ENCODE results near the gene MAFB.

Gene MAFB

DNA sequence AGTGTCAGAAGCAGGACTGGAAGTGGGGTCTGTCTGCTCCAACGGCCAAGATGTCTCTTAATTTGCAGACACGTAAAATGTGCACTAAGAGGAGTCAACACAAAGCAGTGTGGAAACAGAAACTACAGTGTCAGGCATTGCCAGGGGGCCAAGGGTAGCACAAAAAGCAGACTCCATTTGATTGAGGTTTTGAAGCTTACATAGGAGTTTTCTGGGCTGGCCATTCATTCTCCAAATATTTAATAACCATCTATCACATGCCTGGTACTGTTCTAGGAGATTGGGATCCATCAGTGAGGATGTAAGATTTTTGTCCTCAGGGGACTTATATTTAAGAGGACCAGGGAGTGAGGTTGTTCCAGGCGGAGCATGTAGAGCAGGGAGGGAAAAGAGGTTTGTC is 29.5 kb downstream of the MAFB start:
- Histone ChIP-seq H3K27ac (ENCODE audit: low read depth, low read length) (no peak overlapping the region), H3K4me3 (ENCODE audit: insufficient read depth, low read length, poor library complexity, severe bottlenecking) (no peak overlapping the region), H3K79me2 (ENCODE audit: insufficient read depth, low read length) (no peaks in the 10 kb centered on the region), H3K27me3 (ENCODE audit: low read length) (no peaks in the 10 kb centered on the region), H3K9me3 (ENCODE audit: insufficient read depth, low read length) (no peaks in the 10 kb centered on the region), H4K20me1 (ENCODE audit: low read depth, low read length) (no peaks in the 10 kb centered on the region), H2AFZ (ENCODE audit: low read depth, low read length, severe bottlenecking) (no peak overlapping the region), H3K9me2 (replicated peaks; ENCODE audit: insufficient read depth, low read length) (no peaks in the 10 kb centered on the region), H3K9ac (ENCODE audit: low read length) (no peak overlapping the region), H3F3A (ENCODE audit: insufficient read depth) (no peaks in the 10 kb centered on the region), H3K4me2 (ENCODE audit: low read depth, low read length, poor library complexity, severe bottlenecking) (no peak overlapping the region), H3K36me3 (ENCODE audit: low read length) (no peaks in the 10 kb centered on the region)
- no peak for TF ChIP-seq EZH2phosphoT487 (conservative IDR thresholded peaks at IDR 0.05; ENCODE audit: low read length)

DNA sequence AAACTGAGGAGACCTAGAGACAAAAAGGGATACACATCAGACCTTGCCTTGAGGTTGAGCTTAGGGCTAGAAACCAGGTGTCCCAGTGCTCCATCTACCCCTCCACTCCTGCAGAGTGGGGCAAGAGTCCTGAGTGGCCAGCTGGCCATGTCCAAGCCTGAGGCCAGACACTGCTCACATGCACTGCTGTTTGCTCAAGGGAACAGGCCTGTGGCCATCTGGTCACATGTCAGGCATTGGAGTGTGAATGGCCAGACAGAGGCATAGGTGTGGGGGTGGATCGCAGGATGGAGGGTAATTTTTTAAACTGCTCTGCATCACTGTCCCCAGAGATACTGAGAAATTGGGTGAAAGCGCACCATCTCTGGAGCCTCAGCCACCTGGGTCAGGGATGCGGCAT is 30.5 kb downstream of the MAFB start:
- H3K79me2 ChIP-seq (ENCODE audit: insufficient read depth, low read length) = no peaks in the 10 kb centered on the region
- no peak overlapping the region for H3K4me3 ChIP-seq (ENCODE audit: insufficient read depth, low read length, poor library complexity, severe bottlenecking)
- H2AFZ ChIP-seq (ENCODE audit: low read depth, low read length, severe bottlenecking) = no peak overlapping the region
- H4K20me1 ChIP-seq (ENCODE audit: low read depth, low read length) = no peaks in the 10 kb centered on the region
- H3K27ac ChIP-seq (ENCODE audit: low read depth, low read length) = no peak overlapping the region
- no peaks in the 10 kb centered on the region for H3K27me3 ChIP-seq (ENCODE audit: low read length)
- no peak overlapping the region for H3K9ac ChIP-seq (ENCODE audit: low read length)
- no peaks in the 10 kb centered on the region for H3K9me2 ChIP-seq (replicated peaks; ENCODE audit: insufficient read depth, low read length)
- no peak overlapping the region for H3K4me2 ChIP-seq (ENCODE audit: low read depth, low read length, poor library complexity, severe bottlenecking)
- H3K36me3 ChIP-seq (ENCODE audit: low read length) = no peaks in the 10 kb centered on the region
- no peaks in the 10 kb centered on the region for H3F3A ChIP-seq (ENCODE audit: insufficient read depth)
- TF ChIP-seq, protein P1, sequence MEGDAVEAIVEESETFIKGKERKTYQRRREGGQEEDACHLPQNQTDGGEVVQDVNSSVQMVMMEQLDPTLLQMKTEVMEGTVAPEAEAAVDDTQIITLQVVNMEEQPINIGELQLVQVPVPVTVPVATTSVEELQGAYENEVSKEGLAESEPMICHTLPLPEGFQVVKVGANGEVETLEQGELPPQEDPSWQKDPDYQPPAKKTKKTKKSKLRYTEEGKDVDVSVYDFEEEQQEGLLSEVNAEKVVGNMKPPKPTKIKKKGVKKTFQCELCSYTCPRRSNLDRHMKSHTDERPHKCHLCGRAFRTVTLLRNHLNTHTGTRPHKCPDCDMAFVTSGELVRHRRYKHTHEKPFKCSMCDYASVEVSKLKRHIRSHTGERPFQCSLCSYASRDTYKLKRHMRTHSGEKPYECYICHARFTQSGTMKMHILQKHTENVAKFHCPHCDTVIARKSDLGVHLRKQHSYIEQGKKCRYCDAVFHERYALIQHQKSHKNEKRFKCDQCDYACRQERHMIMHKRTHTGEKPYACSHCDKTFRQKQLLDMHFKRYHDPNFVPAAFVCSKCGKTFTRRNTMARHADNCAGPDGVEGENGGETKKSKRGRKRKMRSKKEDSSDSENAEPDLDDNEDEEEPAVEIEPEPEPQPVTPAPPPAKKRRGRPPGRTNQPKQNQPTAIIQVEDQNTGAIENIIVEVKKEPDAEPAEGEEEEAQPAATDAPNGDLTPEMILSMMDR (IDR thresholded peaks at IDR 0.05; ENCODE audit: insufficient read depth, low read length, poor library complexity, severe bottlenecking) = no peak
- no peak for TF ChIP-seq EZH2phosphoT487 (conservative IDR thresholded peaks at IDR 0.05; ENCODE audit: low read length)
- H3K9me3 ChIP-seq (ENCODE audit: insufficient read depth, low read length) = no peaks in the 10 kb centered on the region

DNA sequence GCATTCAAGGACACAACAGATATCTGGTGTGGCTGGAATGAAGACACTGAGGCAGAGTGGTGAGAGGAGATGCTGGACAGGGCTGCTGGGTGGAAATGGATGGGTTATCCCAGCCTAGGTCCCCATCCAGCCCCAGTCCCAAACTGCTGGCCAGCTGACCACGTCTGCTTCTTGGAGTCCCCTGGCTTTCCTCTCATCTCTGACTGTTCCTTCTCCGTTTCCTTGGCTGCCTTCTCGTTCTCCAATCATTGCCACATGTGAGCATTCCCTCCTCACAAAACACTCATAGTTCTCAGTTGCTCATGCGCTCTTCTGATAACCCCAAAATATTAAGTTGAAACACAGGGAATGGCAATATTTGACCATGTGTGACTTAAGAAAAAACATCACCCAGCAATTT is 31.5 kb downstream of the MAFB start:
- Histone ChIP-seq H3F3A (ENCODE audit: insufficient read depth) (no peaks in the 10 kb centered on the region), H2AFZ (ENCODE audit: low read depth, low read length, severe bottlenecking) (no peak overlapping the region), H3K4me2 (ENCODE audit: low read depth, low read length, poor library complexity, severe bottlenecking) (no peak overlapping the region), H3K9ac (ENCODE audit: low read length) (no peak overlapping the region), H3K27ac (ENCODE audit: low read depth, low read length) (no peak overlapping the region), H3K27me3 (ENCODE audit: low read length) (no peaks in the 10 kb centered on the region), H3K9me2 (replicated peaks; ENCODE audit: insufficient read depth, low read length) (no peaks in the 10 kb centered on the region), H3K36me3 (ENCODE audit: low read length) (no peaks in the 10 kb centered on the region), H3K79me2 (ENCODE audit: insufficient read depth, low read length) (no peaks in the 10 kb centered on the region), H3K9me3 (ENCODE audit: insufficient read depth, low read length) (no peaks in the 10 kb centered on the region), H4K20me1 (ENCODE audit: low read depth, low read length) (no peaks in the 10 kb centered on the region), H3K4me3 (ENCODE audit: insufficient read depth, low read length, poor library complexity, severe bottlenecking) (no peak overlapping the region)
- TF ChIP-seq, protein P1 (IDR thresholded peaks at IDR 0.05; ENCODE audit: insufficient read depth, low read length, poor library complexity, severe bottlenecking) = no peak
- no peak for TF ChIP-seq EZH2phosphoT487 (conservative IDR thresholded peaks at IDR 0.05; ENCODE audit: low read length)

DNA sequence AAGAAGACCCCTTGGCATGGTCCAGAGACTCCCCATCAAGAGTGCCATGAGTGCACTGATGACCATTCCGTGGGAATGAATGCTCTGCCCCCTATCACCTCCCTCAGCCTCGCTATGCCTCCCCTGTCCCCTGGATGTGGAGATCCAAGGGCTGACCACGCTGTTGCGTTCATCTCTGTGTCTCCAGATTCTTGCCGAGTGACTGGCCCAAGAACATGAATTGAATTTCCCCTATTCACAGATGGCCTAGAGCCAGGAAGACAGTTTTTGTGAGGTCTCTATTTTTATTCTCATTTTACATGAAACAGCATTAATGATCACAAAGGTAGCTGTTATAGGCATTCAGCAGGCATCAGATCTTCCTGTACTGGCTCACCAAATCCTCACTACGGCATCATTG is 33.6 kb downstream of the MAFB start:
- Histone ChIP-seq H3K9ac (ENCODE audit: low read length) (no peak overlapping the region), H3K9me2 (replicated peaks; ENCODE audit: insufficient read depth, low read length) (no peaks in the 10 kb centered on the region), H2AFZ (ENCODE audit: low read depth, low read length, severe bottlenecking) (no peak overlapping the region), H3K79me2 (ENCODE audit: insufficient read depth, low read length) (no peaks in the 10 kb centered on the region), H3F3A (ENCODE audit: insufficient read depth) (no peaks in the 10 kb centered on the region), H3K4me3 (ENCODE audit: insufficient read depth, low read length, poor library complexity, severe bottlenecking) (no peak overlapping the region), H3K27me3 (ENCODE audit: low read length) (no peaks in the 10 kb centered on the region), H3K4me2 (ENCODE audit: low read depth, low read length, poor library complexity, severe bottlenecking) (no peak overlapping the region), H3K36me3 (ENCODE audit: low read length) (no peaks in the 10 kb centered on the region), H4K20me1 (ENCODE audit: low read depth, low read length) (no peaks in the 10 kb centered on the region), H3K27ac (ENCODE audit: low read depth, low read length) (no peak overlapping the region), H3K9me3 (ENCODE audit: insufficient read depth, low read length) (no peaks in the 10 kb centered on the region)
- TF ChIP-seq EZH2phosphoT487 (conservative IDR thresholded peaks at IDR 0.05; ENCODE audit: low read length) = no peak
- TF ChIP-seq, protein P1 (IDR thresholded peaks at IDR 0.05; ENCODE audit: insufficient read depth, low read length, poor library complexity, severe bottlenecking) = no peak
